ENCODE data around the gene PRR3. TPM values are rescaled to one million over a fixed set of nuclear protein-coding genes. Genes with fewer than 3 reads are reported as not detected.

PRR3 gene
- total and polyA plus RNA-seq, 2 experiments from 2014 or later, result 10.9 to 15.2 TPM

- no peak overlapping the region for H2AFZ ChIP-seq
- Mint-ChIP-seq H3K9me3 (no peaks in the 10 kb centered on the region), H3K36me3 (ENCODE audit: low read depth) (peaks cover 45% of the 10 kb centered on the region), H3K27ac (no peak overlapping the region), H3K27me3 (ENCODE audit: insufficient read depth, low read depth, poor library complexity) (peaks cover 8% of the 10 kb centered on the region), H3K4me3 (no peak overlapping the region), H3K4me1 (peaks cover 2% of the 10 kb centered on the region)
- H3K4me1 ChIP-seq (ENCODE audit: insufficient read depth), result peaks cover under 1% of the 10 kb centered on the region; the same call in 1 of the 2 replicates
- peaks cover 6% of the 10 kb centered on the region for H3K36me3 ChIP-seq (ENCODE audit: insufficient read depth)
- no peaks in the 10 kb centered on the region for H3K79me2 ChIP-seq (replicated peaks; ENCODE audit: insufficient read depth)
- no peak for ATAC-seq
- no peaks in the 10 kb centered on the region for H3F3A ChIP-seq (replicated peaks; ENCODE audit: low read depth)
- H3K4me2 ChIP-seq, result no peak overlapping the region
- H3K9me2 ChIP-seq (ENCODE audit: insufficient read depth), result no peaks in the 10 kb centered on the region
- TF ChIP-seq POLR2AphosphoS5 (IDR thresholded peaks at IDR 0.05; ENCODE audit: low read depth), result no peak
- DNase-seq (ENCODE audit: low spot score), result no peak
- H3K27ac ChIP-seq (ENCODE audit: low read depth), result no peak overlapping the region
- H3K4me3 ChIP-seq, result no peak overlapping the region
- no peaks in the 10 kb centered on the region for H3K27me3 ChIP-seq (ENCODE audit: insufficient read depth)
- no peaks in the 10 kb centered on the region; the same call in 1 of the 2 replicates for H4K20me1 ChIP-seq (replicated peaks; ENCODE audit: insufficient read depth)
Observed at GRCh38 chr6:30547454-30547853, 9.6 kb upstream of the PRR3 start.

- Histone ChIP-seq H2AFZ (no peak overlapping the region), H3K36me3 (ENCODE audit: insufficient read depth) (peaks cover 6% of the 10 kb centered on the region), H3F3A (replicated peaks; ENCODE audit: low read depth) (no peaks in the 10 kb centered on the region), H3K4me2 (no peak overlapping the region), H3K9me2 (ENCODE audit: insufficient read depth) (no peaks in the 10 kb centered on the region), H4K20me1 (replicated peaks; ENCODE audit: insufficient read depth) (no peaks in the 10 kb centered on the region; the same call in 1 of the 2 replicates), H3K79me2 (replicated peaks; ENCODE audit: insufficient read depth) (no peaks in the 10 kb centered on the region), H3K27ac (ENCODE audit: low read depth) (no peak overlapping the region), H3K27me3 (ENCODE audit: insufficient read depth) (no peaks in the 10 kb centered on the region), H3K4me1 (ENCODE audit: insufficient read depth) (no peaks in the 10 kb centered on the region), H3K4me3 (no peak overlapping the region)
- Mint-ChIP-seq H3K27me3 (ENCODE audit: insufficient read depth, low read depth, poor library complexity) (peaks cover 3% of the 10 kb centered on the region), H3K9me3 (no peaks in the 10 kb centered on the region), H3K4me3 (no peak overlapping the region), H3K36me3 (ENCODE audit: low read depth) (peaks cover 55% of the 10 kb centered on the region), H3K4me1 (no peaks in the 10 kb centered on the region), H3K27ac (no peak overlapping the region)
- DNase-seq (ENCODE audit: low spot score) (no peak), ATAC-seq (no peak)
- TF ChIP-seq JUNB (IDR thresholded peaks at IDR 0.05; ENCODE audit: unreplicated experiment), result no peak
- no peak for TF ChIP-seq ETS1 (IDR thresholded peaks at IDR 0.05)
- no peak for TF ChIP-seq ZNF331 (CRISPR knock-in tag; IDR thresholded peaks at IDR 0.05; ENCODE audit: low read depth)
- TF ChIP-seq REST (IDR thresholded peaks at IDR 0.05; ENCODE audit: unreplicated experiment), result no peak
- TF ChIP-seq EZH2 (IDR thresholded peaks at IDR 0.05; ENCODE audit: low read depth, unreplicated experiment), result no peak
- no peak for TF ChIP-seq NANOG (IDR thresholded peaks at IDR 0.05; ENCODE audit: borderline replicate concordance)
- TF ChIP-seq POLR2AphosphoS5 (IDR thresholded peaks at IDR 0.05; ENCODE audit: low read depth), result no peak
- TF ChIP-seq STAT1 (IDR thresholded peaks at IDR 0.05; ENCODE audit: unreplicated experiment), result no peak
- TF ChIP-seq ZNF114 (CRISPR knock-in tag; IDR thresholded peaks at IDR 0.05), result no peak
- TF ChIP-seq EZH2phosphoT487 (IDR thresholded peaks at IDR 0.05; ENCODE audit: unreplicated experiment), result no peak
- no peak for TF ChIP-seq CTCF (conservative IDR thresholded peaks at IDR 0.05; ENCODE audit: low read depth in 2 of 2)
- TF ChIP-seq CREB1 (CRISPR knock-in tag; IDR thresholded peaks at IDR 0.05; ENCODE audit: low read depth), result no peak
Observed at GRCh38 chr6:30548375-30548774, 8.7 kb upstream of the PRR3 start.
